Measurements from ENCODE around the gene TBRG4.

TBRG4 gene

DNA sequence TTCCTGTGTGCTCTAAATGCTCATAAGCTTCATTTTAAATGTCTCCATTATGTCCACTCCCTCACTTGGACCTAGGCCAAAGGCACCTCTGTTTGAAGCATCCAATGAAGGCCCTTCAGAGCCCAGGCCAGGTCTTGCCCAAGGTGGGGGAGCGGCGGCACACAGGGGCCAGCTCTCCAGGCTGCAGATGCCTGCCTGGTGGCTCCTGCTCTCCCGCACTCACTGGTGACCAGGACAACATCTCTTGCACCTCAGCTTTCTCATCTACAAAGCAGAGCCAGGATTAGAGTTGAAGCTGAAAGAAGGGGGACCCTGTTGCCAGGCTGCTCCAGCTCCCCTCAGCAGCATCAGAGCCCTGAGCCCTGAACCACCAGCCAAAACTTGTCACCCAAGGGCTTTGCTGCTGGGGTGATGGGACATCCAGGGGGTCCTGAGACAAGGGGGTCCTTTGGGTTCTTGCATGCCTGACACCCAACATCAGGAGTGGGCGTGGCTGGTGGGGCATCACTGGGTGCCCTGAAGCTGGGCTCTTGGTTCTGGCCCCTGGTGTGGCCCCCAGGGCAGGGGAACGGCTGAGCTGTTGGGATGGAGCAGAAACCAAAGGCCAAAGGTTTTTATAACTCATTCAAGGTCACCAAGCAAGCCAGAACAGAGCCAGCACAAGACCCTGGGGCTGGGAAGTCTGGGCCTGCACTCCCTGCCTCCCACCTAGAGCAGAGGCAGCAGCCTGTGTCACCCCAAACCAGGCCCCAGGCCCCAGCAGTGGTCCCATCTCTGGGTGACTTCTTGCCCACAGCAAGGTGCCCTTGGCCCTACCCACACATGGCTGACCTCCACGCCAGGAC, 24.0 kb downstream of the TBRG4 start:
- DNase-seq, result no peak

DNA sequence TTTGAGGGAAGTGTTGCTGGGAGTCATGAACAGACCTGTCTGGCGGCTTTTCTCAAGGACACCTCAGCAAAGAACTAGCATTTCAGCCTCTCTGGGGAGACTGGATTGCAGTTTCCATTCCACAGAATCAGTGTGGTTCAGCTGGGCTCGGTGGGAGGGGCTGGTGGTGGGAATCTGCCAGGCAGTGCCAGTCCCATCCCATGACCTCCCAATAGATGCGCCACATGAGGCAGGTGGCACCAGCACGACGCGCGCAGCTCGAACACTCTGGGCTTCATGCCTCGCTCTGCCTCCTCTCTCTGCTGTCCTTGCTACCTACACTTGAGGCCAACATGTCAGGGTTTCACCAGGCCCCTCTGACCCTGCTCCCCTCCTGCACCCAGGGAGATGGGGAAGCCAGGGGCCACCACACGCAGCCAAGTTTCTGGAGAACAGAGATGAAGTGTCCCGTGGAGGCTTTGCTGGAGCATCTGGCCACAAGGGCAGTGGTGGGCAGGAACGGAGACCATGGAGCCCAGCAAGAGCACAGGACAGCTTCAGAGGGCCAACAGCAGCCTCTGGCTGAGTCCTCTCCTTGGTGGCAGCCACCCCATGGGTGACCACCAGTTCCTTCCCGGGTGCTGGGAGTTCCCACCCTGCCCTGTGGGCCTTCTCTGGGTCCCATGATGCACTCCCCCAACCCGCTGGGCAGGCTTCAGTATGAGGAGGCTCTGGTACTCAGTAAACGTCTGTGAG, 25.0 kb downstream of the TBRG4 start:
- no peak for DNase-seq

DNA sequence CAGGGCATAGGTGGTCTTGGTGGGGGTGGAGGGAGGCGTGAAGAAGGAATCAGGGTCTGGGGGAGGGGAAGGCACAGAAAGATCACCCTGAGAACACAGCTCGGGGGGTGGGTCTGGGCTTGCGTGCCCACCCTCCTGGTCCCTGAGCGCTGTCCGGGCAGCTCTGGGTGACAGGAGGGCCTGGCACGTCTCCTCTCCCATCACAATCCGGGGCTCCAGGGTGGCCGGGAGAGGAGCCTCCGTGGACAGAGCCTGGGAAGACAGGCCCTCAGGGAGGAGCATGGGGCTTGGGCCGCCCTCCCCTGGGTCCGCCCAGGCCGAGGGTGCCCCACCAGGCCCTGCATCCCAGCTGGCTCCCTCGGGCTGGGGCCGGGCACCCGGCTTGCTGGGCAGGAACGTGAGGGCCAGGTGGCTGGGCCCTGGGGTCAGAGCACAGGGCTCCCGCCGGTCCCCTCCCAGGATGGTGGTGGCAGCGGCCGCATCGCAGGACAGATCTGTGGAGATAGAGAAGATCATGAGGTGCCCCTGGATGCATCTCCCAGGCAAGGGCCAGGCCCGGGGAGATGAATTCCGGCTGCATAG, 25.8 kb downstream of the TBRG4 start:
- no peak for DNase-seq

DNA sequence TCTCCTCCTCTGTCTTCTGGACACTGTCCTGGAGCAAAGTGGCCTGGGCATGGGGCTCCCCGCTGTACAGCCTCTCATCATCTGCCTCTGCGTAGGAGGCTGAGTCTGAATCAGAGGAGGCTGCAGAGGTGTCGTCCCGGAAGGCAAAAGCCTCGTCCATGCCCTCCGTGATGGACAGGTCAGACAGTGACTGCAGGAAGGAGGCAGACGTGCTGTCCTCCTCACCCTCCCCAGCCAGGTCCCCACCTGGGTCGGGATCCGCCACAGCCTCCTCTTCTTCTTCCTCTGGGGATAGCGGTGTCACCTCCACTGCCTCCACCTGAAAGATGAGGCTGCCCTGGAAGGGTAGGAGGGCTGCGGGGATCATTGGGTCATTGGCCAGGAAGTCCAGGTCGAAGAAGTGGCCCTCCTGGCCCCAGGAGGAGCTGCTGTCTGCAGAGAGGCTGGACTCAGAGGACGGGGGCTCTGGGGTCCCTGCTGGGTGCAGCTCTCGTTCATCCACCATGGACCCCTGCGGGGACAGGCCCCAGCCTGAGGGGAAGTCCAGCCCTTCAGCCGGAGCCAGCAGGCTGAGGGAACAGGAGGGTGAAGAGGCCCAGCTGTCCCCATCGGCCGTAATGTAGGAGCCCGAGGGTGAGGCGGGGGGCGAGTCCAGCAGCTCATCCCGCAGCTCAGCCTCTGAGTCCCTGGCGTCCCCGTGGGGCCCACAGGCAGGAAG, 26.4 kb downstream of the TBRG4 start:
- no peak for DNase-seq

DNA sequence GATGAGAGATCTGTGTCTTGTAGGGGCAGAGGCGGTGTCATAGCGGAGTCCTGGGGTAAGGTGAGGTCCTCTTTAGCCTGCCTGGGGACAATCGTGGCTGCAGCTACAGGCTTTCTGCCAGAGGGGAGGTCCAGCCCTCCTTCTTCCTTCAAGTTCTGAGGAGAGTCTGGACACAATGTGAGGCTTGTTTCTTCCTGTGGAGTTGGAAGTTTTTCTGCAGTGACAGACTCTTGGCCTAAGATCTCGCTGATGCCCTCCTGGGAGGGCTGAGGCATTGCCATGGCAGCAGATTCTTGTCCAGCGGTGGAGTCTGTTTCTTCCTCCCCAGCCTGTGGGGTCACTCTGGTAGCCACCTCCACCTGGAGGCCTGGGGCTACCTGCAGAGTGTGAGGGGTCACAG, 27.2 kb downstream of the TBRG4 start:
- DNase-seq, result no peak

DNA sequence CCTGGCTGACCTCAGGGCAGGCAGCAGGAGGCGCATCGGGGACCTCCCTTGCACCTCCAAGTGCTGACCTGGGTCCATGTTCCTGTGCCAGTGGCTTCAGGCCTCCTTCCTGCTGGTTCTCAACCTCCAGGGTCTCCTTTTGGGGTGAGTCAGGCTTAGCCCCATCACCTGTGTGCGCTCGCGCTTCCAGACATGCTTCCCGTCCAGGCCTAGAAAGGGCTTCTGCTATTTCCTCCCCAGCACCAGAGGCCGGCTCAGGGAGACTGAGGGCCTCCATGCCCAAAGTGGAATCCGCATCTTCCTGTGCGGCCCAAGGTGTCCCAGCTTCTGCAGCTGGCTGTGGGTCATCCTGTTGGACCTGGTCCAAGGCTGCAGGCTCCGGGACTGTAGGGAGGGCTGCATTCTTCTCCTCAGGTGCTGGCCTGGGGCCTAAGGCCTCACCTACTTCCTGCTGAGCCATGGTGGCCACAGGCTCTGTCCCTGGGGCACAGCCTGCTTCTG, 28.6 kb downstream of the TBRG4 start:
- DNase-seq, result no peak

DNA sequence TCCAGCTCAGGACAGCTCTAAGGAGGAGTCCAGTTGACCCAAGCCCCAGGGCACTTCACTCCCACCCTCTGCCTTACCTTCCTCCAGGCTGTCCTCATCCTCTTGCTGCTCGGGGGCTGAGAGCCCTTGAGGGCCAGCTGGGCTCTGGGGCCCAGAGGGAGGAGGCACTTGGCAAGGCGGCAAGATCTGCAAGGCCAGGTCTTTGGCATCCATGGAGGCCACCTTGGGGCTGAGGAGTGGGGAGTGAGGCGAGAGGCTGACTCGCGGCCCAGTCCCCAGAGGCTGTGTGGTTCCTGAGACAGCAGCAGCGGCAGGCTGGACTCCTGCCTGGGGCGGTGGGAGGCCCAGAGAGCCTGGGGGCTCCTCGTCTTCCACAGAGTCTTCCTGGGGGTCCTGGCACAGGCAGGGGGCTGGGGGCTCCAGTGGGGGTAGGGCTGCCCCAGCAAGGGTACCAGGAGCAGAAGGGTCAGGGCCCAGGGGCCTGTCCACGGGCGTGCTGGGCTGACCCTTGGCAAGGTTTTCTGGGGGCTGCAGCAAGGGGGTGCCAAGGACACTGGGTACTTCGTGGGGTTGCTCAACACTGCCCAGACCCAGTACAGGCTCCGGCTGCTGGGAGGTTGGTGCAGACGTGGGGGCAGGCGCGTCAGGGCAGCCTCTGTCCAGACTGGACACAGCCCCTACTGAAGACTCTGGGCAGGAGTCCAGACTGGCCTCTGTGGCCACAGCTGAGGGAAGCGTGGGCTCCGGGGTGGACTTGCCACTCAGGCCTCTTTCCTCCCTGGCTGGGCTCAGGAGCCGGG, 29.3 kb downstream of the TBRG4 start:
- DNase-seq, result no peak

DNA sequence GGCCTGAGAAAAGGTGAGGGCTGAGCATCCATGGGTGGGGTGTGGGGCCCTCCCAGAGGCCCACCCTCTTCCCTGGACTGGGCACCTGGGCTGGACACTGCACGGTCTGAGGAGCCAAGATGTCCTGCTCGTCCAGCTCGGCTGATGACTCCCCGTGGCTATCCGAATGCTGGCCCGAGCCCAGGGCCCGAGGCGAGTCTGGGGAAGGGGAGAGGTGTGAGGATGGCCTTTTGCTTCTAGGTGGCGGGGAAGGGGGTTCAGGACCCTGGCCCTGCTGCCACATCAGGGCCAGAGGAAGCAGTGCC, 29.9 kb downstream of the TBRG4 start:
- no peak for DNase-seq

DNA sequence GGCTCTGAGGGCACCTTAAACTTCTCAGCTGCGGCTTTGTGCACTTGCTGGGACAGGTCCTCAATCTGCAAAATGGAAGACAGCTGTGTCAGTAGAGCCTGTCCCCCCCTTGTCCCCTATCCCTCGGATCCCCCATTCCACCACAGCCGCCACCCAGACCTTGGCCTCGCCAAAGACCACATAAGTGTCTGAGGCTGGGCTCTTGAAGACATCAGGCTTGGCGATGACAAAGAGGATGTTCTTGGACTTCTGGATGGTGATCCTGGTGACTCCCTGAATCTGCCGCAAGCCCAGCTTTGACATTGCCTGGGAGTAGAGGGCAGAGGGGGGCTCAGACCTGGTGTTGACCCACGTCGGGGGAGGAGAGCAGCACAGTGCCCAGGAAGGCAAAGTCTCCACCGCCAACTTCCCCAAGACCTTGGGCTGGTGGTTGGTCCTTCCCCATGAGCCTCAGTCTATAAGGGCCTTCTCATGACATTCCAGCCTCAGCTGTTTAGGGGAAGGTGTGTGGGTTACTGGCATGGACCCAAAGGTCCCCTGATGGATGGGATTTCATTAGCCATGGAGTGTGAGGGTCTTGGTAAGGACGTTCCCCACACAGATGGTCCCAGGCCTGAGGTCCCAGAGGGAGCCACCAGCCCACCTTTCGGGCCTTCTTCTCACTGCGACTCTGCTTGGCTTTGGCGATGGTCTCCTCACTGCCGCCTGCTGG, 30.4 kb downstream of the TBRG4 start:
- no peak for DNase-seq

DNA sequence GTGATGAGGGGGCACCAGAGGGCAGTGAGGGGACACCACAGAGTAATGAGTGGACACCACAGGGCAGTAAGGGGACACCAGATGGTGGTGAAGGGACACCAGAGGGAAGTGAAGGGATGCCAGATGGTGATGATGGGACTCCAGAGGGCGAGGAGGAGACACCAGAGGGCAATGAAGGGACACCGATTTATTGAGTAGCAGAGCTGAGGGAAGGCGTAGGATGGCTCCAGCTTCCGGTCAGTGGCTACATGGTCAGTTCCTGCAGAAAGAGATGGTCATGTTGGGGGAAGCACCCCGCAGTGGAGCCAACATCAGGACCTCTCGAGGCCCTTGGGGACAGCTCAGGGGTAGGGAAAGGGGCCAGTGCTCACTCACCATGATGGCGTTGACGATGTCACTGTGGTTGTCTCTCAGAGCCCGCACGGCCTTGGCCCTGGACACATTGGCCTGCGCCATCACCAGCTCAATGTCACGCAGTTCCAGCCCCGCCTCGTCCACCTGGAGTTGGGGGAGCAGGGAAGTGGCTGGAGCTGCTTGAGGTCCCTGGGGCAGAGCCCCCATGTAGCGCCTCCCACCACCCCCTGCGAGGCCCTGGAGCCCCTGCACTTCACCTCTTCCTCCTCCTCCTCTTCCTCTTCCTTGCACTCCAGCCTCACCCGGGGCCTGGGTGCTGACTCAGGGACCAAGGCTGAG, 31.1 kb downstream of the TBRG4 start:
- peak; percentile 18 for DNase-seq

DNA sequence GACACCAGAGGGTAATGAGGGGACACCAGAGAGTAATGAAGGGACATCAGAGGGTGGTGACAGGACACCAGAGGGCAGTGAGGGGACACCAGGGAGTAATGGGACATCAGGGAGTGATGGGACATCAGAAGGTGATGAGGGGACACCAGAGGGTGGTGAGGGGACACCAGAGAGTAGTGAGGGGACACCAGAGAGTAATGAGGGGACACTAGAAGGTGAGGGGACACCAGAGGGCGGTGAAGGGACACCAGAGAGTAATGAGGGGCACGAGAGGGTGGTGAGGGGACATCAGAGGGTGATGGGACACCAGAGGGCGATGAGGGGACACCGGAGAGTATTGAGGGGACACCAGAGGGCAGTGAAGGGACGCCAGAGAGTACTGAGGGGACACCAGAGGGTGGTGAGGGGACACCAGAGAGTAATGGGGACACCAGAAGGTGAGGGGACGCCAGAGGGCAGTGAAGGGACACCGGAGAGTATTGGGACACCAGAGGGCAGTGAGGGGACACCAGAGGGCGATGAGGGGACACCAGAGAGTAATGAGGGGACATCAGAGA, 33.3 kb downstream of the TBRG4 start:
- no peak for DNase-seq

DNA sequence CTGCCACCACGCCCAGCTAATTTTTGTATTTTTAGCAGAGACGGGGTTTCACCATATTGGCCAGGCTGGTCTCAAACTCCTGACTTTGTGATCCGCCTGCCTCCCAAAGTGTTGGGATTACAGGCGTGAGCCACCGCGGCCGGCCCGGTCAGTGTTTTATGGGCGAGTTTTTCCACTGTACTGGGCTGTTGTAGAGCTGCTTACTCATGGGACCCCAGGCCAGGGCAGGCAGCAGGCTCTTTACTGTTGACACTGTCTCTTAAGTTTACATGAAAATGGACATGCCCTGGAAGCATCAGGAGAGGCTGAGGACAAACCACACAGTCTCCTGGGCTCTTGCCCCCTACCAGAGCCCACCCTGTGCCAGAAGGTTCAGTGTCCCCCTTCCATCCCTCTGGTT, 33.9 kb downstream of the TBRG4 start:
- DNase-seq, result no peak

DNA sequence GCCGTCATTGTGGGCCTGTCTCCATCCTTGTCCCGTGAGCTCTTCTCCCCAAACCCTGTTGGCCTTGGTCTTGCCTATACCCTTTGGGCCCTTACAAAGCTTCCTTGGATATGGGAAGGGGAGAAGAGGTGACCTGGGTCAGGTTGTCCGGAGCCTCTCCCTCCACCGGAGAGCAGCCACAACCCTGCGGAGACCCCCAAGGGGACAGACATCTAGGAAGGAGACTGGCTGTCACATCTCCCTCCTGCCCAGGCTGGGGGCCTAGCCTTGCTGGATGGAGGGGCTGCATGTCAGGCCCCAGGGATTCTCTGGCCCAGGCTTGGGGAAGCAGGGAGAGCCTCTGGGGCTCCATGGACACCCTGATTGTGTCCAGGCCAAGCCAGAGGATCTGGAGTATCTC, 34.6 kb downstream of the TBRG4 start:
- no peak for DNase-seq

DNA sequence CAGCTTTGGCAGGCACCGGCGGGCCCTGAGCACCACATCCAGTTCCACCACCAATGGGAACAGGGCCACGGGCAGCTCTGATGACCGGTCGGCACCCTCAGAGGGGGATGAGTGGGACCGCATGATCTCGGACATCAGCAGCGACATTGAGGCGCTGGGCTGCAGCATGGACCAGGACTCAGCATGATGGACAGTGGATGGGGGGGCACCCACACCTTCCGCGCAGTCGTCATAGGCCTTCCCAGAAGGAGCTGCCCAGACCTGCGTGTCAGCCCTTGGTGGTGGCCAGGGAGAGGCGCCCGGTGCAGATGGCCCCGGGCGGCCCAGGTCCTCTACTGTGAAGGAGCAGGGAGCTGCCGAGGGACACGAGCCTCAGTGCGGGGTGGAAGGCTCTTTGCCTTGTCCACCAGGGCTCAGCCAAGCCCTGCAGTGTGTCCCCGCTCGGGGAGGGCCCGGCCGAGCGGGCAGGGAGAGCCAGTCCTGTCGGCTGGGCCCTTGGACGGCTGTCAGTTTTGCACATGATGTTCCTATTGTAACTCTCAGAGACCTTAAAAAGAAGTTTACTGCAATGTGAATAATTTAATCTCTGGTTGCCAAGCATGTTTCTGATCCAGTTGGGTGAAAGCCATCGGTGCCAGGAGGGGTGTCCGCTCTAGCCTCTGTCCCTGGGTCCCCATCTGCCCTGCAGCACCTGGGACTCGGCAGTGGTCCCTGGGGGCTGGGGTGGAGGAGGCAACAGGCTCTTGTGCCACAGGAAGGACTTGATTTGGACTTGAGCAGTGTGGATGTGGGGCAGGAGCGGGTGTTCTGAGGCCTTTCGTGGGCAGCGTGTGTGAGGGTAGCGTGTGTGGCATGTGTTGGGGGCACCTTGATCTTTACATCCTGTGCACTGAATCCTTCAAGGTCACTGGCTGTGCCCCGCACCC, 35.4 kb downstream of the TBRG4 start:
- DNase-seq, result no peak

DNA sequence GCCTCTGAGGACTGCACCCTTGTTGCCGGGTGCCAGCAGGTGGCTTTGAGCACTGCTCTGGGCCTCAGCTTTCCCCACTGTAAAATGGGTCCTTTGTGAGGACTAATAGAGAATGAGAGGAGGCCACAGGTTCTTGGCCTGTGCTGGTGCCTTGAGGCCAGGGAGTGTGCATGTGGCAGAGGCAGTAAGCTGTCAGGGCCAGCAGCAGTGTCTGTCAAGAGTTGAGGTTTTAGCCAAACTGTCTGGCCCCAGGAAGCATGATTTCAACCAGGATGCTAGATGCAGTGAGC, 36.2 kb downstream of the TBRG4 start:
- DNase-seq, result no peak

DNA sequence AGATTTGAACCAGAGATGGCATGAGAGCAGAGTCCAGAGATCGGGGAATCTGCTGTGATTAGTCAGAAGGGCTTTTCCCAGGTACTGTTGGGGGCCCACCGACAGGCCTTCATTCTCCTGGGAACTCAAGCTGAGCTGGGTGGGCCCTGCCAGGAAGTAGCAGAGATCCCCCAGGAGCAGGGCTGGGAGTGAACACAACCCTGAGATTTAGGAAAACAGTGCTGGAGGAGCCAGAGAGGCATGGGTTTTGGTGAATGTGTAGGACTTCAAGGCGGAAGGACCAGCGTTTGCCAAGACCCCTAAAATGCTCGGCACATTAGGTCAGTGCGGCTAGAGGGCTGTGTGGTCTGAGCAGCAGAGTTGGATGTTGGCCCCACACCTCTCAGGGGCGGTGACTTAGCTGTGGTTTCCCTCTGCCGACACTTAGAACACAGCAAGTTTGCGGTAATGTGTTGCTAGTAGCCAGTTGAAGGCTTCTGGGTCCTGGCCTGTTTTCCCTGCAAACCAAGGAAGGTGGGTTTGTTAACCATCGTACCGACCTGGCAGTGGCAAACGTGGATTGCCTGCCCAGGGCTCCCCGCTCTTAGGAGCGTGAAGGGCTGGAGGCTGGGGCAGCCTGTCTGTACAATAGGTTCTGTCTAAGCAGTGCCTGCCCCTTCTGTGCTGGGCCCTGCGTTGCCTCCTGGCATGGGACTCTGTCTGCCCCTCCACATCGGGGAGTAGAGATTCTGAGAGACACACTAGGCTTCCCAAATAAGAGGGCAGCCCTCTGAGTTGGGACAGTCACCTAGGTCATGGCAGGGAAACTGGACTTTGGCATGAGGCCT, 36.8 kb downstream of the TBRG4 start:
- DNase-seq, result no peak

DNA sequence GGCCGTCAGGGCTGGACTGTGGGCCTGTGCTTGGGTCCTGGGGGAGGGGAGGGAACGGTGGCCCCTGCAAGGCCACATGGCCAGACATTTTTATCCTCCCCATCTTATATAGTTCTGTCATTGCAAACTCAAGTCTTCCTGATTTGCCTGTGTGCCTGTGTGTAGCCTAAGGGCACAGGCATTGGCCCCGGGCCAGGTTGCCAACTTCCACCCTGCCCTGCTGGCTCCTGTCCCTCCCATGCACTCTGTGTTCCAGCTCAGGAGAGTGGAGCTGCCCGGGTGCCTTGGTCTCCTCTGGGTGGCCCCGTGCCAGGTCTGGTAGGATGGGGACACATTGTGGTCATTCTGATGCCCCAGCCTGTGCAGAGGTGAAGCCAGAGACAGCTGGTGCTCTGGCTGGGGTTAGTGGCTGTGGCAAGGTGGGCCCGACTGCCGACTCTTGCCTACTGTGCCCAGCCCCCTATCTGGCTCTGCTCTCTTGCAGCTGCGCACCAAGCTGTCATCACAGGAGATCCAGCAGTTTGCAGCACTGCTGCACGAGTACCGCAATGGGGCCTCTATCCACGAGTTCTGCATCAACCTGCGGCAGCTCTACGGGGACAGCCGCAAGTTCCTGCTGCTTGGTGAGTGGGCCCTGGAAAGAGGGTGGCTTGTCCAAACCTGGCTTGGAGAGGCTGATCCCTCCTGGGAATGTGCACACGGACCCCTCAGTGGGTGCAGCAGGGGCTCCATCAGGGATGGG, 37.5 kb downstream of the TBRG4 start:
- no peak for DNase-seq
